GM15510 (cell line): ENCODE measurements around the gene MGA.

Source experiments
- POLR2A ChIP-seq: IDR thresholded peaks from 3 replicates; pipeline ENCODE4 v1.6.1; 2011; ENCODE audit warnings: borderline replicate concordance; ENCODE audit not compliant: insufficient read length; ENCODE audit errors: extremely low read depth

Gene MGA

DNA sequence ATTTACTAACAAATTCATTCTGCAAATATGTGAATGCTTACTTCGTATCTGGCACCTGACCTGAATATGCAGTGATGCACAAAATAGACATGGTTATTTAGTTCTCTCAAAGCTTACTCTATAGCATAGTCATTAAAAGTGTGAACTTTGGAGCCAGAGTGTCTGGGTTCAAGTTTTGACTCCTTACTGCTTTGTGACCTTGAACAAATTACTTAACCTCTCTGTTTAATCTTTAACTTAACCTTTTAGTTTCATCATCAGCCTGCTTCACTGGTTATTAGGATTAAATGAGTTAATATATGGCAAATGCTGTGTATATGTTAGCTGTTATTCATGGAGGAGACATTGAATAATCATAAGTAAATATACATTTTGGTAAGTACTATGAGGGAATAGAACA lies 12.1 kb upstream of the MGA start:
- no peak for TF ChIP-seq POLR2A

GRCh38 chr15:41648770-41649169 lies 11.4 kb upstream of the MGA start:
- TF ChIP-seq POLR2A = no peak

GRCh38 chr15:41650806-41651205 lies 9.4 kb upstream of the MGA start:
- no peak for TF ChIP-seq POLR2A

- TF ChIP-seq POLR2A = no peak
Measured at GRCh38 chr15:41651373-41651772, 8.8 kb upstream of the MGA start.

GRCh38 chr15:41653760-41654159 lies 6.4 kb upstream of the MGA start:
- TF ChIP-seq POLR2A = no peak

GRCh38 chr15:41655716-41656115 lies 4.5 kb upstream of the MGA start:
- no peak for TF ChIP-seq POLR2A

- no peak for TF ChIP-seq POLR2A
Measured at GRCh38 chr15:41656188-41656587, 4.0 kb upstream of the MGA start.

GRCh38 chr15:41658689-41659088 lies 1.5 kb upstream of the MGA start:
- no peak for TF ChIP-seq POLR2A

- TF ChIP-seq POLR2A = no peak
Measured at GRCh38 chr15:41659190-41659589, 1.0 kb upstream of the MGA start.

- no peak for TF ChIP-seq POLR2A
Measured at GRCh38 chr15:41659855-41660234, 360 bp upstream of the MGA start.

DNA sequence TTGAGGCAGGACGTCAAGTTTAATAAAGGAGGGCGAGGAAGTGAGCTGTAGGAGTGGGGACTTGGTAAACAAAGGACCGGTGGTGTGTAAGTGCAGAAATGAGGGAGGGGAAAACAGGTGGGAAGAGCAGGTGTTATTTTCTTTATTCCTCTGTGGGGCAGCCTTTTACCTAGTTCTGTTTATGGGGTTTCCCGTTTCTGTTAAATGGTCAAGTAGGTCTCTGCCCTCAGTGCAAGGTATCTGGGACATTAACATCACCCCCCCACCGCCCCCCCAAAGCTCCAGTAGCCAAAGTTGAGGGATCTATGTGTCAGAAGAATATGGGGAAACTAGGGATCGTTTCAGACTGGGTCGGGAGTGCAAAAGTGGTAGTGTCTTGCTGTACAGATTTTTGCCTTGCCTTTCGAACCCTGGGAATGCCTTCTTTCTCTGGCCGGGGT lies 893 bp downstream of the MGA start:
- TF ChIP-seq POLR2A = no peak

DNA sequence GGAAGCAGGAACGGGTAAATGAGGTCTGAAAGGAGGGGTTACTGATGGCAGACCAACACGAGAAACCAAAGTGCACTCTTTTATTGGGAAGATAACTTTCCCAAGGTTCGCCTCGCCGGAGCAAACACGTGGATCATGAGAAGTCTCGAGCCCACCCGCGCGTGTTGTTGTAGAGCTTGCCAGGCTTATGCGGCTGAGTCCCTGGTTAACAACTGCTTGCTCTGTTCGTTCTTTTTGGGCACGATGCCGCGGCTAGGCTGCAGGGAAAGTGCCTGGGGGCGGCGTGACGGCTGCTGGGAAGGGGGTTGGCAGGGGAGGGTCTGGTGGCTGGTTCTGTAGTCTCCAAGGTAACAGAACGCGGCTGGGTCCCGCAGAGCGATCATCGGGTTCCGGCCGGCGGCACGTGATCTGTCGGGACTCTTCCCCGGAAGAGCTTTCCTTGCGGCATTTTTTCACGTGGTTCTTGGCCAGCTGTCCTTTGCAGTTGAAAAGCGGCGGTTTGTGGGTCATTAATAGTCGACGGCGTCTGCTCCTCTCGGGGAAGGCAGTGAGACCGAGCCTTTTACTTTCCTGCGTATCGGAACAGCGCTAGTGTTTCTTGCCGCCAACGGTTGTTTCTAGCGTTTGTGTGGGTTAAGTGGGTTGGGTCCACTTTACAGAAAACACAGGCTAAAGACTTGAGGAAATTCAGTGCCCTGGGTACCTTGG lies 1.5 kb downstream of the MGA start:
- TF ChIP-seq POLR2A = peak; percentile 36

GRCh38 chr15:41666353-41666920 lies 6.2 kb downstream of the MGA start:
- no peak for TF ChIP-seq POLR2A

- TF ChIP-seq POLR2A = no peak
Measured at GRCh38 chr15:41669701-41670100, 9.5 kb downstream of the MGA start.

GRCh38 chr15:41671656-41672648 lies 11.7 kb downstream of the MGA start:
- no peak for TF ChIP-seq POLR2A
